ENCODE data around the gene KCTD21. TPM values are rescaled to one million over a fixed set of nuclear protein-coding genes. Genes with fewer than 3 reads are reported as not detected.
A peak's percentile ranks its signal among the peaks of the same experiment; 100 is the strongest.

KCTD21 gene
- total RNA-seq, 3 donors from 2014 or later = 7.5 to 11.1 (median 8.1) TPM

DNA sequence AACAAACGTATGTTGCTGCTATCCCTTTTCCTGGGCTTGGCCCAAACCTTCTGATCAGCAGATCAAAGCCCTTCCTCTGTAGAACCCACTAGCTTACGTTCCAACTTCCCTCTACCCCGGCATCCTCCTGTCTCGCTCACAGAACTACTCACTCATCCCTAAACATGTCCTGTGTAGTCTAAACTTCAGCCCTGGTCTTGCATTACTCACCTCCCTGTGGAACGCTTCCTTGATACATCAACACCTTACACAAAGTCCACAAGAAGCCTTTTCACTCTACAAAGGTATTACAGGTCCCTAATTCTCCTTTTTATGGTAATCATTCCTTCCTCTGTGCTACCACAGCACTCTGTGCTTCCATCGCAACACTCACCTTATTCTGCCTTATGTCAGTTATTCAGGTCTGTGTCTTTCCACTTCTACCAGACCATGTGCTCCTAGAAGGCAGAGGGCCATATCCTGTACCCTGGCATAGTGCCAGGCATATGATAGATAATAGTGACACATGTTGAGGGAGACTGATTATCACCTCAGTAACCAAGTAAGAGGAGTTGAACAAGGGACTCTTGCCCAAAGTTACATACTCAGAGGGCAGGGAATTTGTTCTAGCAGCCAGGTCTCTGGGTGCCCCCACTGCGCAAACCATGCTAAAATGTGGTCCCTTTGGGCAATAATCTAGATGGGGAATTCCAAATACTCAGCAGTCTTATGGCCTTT, 41.9 kb upstream of the KCTD21 start:
- Histone ChIP-seq H3K36me3 (ENCODE audit: low read depth) (no peaks in the 10 kb centered on the region), H3K9me3 (no peaks in the 10 kb centered on the region), H3K4me1 (ENCODE audit: low read depth) (no peaks in the 10 kb centered on the region), H3K4me3 (no peak overlapping the region)
- no peak for DNase-seq
- peak; percentile 27 for ATAC-seq
- intact Hi-C loops (cut with DNase I, micrococcal nuclease) = no loop called here
- TF ChIP-seq, protein P1, sequence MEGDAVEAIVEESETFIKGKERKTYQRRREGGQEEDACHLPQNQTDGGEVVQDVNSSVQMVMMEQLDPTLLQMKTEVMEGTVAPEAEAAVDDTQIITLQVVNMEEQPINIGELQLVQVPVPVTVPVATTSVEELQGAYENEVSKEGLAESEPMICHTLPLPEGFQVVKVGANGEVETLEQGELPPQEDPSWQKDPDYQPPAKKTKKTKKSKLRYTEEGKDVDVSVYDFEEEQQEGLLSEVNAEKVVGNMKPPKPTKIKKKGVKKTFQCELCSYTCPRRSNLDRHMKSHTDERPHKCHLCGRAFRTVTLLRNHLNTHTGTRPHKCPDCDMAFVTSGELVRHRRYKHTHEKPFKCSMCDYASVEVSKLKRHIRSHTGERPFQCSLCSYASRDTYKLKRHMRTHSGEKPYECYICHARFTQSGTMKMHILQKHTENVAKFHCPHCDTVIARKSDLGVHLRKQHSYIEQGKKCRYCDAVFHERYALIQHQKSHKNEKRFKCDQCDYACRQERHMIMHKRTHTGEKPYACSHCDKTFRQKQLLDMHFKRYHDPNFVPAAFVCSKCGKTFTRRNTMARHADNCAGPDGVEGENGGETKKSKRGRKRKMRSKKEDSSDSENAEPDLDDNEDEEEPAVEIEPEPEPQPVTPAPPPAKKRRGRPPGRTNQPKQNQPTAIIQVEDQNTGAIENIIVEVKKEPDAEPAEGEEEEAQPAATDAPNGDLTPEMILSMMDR (IDR thresholded peaks at IDR 0.05) = no peak

DNA sequence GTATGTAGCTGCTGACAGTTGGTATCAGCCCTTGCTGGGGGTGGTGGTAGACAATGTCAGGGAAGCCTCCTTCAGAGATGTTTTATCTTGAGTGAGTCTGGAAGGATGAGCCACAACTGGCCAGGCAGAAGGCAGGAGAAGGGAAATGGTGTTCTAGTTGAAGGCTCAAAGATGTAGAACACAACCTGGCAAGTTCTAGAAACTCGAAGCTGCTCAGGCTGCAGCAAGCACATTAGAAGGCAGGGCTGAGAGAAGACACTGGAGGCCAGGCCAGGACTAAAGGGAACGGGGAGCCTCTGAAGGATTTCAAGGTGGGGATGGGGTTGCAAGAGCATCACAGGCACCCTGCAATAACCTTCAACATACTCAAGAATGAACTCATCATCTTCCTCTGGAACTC, 40.7 kb upstream of the KCTD21 start:
- no peak for DNase-seq
- intact Hi-C loops (cut with DNase I, micrococcal nuclease) = loop anchor here in 1 of 2 donors (10.0 kb wide), 1 partner anchor 336 kb away; no protein-coding TSS in a partner anchor
- no peaks in the 10 kb centered on the region for H3K9me3 ChIP-seq
- no peak for ATAC-seq
- TF ChIP-seq, protein P1 (IDR thresholded peaks at IDR 0.05) = no peak
- H3K4me3 ChIP-seq = no peak overlapping the region
- H3K4me1 ChIP-seq (ENCODE audit: low read depth) = no peaks in the 10 kb centered on the region
- no peaks in the 10 kb centered on the region for H3K36me3 ChIP-seq (ENCODE audit: low read depth)

DNA sequence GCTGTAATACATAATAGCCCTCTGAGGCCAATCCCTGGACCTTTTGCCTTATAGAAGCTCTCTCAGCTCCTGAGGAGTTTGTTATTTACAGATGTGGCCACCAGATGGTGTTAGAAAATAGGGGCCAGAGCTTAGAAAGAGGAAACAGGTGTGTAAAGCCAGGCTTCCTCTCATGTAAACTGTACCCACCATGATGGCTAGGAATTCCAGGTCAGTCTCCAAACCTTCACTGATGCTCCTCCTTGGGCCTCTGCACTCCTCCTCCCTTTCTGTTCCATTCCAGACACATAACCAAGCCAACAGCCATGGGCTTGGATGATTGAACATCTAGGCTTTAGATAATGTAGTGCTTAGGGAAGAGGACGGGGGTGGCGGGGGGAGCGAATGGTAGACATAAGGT, 40.0 kb upstream of the KCTD21 start:
- peak; percentile 89 for ATAC-seq
- Histone ChIP-seq H3K36me3 (ENCODE audit: low read depth) (no peaks in the 10 kb centered on the region), H3K9me3 (no peaks in the 10 kb centered on the region), H3K4me3 (no peak overlapping the region), H3K4me1 (ENCODE audit: low read depth) (no peaks in the 10 kb centered on the region)
- TF ChIP-seq, protein P1 (IDR thresholded peaks at IDR 0.05) = peak; percentile 17
- DNase-seq = peak in 1 of 3 donors; percentile 68
- intact Hi-C loops (cut with DNase I, micrococcal nuclease) = loop anchor here in 1 of 2 donors (10.0 kb wide), 1 partner anchor 336 kb away; no protein-coding TSS in a partner anchor

DNA sequence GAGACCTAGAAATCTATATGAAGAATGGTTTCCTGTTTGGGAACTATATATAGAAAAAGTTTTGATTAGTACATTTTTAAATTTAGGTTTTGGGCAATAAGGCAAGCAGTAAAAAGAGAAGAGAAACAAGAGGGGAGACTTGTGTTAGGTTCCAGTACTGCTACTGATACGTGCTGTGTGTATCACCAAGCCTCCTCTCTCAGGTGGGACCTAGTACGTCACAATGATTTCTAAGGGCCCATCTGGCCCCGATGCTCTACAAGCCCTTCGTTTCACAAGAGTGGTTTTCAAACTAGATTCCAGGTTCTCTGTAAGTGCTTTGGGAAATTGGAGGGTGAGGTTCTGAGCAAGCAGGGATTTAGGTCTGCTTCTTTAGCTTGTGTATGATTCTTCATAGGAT, 39.5 kb upstream of the KCTD21 start:
- intact Hi-C loops (cut with DNase I, micrococcal nuclease) = loop anchor here in 1 of 2 donors (10.0 kb wide), 1 partner anchor 337 kb away; no protein-coding TSS in a partner anchor
- TF ChIP-seq, protein P1 (IDR thresholded peaks at IDR 0.05) = no peak
- H3K4me1 ChIP-seq (ENCODE audit: low read depth) = no peaks in the 10 kb centered on the region
- no peak for ATAC-seq
- no peaks in the 10 kb centered on the region for H3K36me3 ChIP-seq (ENCODE audit: low read depth)
- no peaks in the 10 kb centered on the region for H3K9me3 ChIP-seq
- no peak for DNase-seq
- no peak overlapping the region for H3K4me3 ChIP-seq

DNA sequence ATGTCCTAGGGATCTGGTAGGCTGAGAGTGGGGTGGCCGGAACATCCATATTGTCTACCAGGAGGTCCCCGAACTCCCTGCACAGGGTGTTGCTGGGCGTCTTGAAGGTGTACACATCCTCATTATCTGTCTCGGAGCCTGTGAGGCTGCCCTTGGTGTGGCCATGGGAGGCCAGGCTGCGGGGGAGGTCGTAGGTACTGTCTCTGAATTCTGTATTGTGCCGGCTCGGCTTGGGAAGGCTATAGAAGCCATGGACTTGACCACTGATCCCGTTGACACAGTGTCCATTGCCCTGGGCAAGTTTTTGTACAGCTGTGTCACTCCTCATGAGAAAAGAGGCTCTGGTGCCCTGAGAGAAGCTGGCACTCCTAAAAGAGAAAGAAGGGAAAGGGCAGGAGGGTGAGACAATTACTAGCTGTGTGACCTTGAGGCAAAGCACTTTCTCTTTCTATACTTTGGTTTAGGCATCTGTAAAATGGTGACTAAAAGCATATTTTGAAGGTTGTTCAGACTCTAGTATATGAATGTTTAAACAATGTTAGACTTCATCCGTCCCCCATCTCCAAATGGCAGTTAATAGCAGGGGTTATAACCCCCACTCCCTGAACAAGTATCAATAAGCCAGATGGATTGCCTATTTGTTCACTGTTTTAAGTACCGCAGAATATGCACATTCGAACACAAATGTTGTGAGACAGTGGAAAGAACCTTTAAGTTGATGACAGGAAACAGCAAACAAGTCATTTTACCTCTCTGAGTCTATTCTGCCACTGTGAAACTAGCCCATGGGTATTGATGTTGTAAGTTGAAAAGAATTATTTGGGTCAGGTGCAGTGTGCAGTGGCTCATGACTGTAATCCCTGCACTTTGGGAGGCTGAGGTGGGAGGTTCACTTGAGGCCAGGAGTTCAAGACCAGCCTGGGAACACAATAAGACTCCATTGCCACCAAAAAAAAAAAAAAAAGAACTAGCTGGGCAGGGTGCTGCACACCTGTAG, 38.6 kb upstream of the KCTD21 start:
- intact Hi-C loops (cut with DNase I, micrococcal nuclease) = loop anchor here in 1 of 2 donors (10.0 kb wide), 1 partner anchor 338 kb away; no protein-coding TSS in a partner anchor
- Histone ChIP-seq H3K36me3 (ENCODE audit: low read depth) (no peaks in the 10 kb centered on the region), H3K9me3 (no peaks in the 10 kb centered on the region), H3K4me1 (ENCODE audit: low read depth) (no peaks in the 10 kb centered on the region), H3K4me3 (no peak overlapping the region)
- TF ChIP-seq, protein P1 (IDR thresholded peaks at IDR 0.05) = no peak
- DNase-seq = no peak
- no peak for ATAC-seq

Measured in mucosa of descending colon (tissue), 3 donors.